GM19468 (cell line): Measurements from ENCODE around the gene NEO1.
"Not testable (repeated sequence)": the region's sequence is repeated elsewhere in the genome, so short reads cannot be mapped to it uniquely, and the experiment has no call there.

Source experiments
- ATAC-seq: cut with Tn5 transposase; IDR thresholded peaks from one replicate; pipeline ENCODE4 v1.9.1; 2021; ENCODE audit warnings: mild to moderate bottlenecking, moderate library complexity, moderate number of reproducible peaks; ENCODE audit not compliant: unreplicated experiment; ENCODE audit errors: extremely low read depth

Gene NEO1

DNA sequence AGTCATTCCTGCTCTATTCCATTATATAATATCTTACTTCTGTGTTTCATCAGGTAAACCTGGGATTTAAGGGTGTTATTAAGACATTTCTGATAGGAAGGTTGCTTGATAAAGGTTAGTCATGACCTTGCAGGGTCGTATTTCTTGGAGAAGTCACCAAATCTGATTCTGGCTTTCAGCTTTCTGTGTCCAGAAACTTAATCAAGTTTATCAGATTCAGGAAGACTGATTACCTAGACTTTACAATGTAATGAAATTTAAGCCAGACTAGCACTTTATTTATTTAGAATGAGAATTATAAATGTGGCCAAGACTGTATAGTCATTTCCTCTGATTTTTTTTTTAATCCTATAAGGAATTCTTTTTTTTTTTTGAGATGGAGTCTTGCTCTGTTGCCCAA lies 81.9 kb downstream of the NEO1 start:
- no peak for ATAC-seq

GRCh38 chr15:73139041-73139743 lies 86.9 kb downstream of the NEO1 start:
- ATAC-seq: no peak

GRCh38 chr15:73139744-73140553 lies 87.7 kb downstream of the NEO1 start:
- ATAC-seq: no peak

GRCh38 chr15:73141216-73141900 lies 89.1 kb downstream of the NEO1 start:
- no peak for ATAC-seq

DNA sequence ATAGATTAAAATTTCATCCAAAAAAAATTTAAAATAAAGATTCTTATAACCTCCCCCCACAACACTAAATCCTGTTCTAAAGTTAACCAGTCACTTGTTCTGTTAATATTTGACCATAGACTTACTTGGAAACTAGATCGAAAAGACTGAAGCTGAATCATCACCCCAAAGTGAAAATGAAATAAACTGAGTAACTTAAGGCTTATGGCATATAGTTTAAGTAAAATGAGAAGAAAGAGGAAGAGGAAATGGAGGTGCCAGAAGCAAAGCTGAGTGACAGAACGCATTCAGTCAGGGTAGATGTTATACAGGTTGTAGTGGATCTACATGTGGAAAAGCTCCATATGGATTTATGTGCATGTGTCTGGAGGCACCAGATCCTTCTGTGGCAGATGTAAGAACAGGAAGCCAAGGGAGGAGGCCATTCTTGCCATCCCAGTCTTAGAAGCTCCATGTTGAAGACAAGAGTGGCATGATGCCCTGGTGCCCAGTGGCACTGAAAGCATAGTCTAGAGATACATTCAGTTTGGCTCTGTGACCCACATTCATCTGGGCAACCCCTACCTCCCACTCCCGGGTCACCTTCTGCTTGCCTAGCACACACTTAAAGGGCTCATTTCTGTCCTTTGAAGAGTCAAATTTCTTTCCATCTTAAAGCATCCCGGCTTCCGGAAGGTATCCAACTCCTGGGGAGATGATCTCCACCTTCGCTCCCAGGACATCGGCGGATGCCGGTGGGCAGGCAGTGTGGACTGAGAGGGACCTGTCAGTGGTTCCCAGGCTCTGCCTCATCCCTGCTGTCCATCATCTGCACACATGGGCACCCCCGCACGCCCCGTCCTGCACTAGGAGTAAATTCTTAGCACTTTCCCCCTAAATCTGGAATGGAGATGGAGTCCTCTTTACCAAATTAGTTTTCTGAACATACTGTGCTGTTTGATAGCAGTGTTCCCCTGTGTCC lies 90.8 kb downstream of the NEO1 start:
- peak; percentile 24 for ATAC-seq

DNA sequence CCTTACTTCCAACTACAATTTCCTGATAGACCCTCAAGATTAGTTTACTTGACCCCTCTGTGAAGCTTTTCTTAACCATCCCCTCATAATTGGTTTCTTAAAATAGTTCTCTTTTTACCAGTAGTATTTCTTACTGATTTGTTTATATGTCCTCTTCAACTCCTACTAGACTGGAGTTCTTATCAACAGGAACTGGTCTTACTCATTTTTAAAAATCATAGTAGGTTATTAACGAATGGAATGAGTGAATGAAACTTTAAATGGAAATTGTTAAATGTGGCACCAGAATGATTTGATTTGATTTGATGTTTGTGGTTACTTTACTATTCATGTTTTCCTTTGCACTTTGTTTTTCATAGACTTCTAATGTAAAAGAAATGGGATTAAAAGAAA lies 91.5 kb downstream of the NEO1 start:
- no peak for ATAC-seq

DNA sequence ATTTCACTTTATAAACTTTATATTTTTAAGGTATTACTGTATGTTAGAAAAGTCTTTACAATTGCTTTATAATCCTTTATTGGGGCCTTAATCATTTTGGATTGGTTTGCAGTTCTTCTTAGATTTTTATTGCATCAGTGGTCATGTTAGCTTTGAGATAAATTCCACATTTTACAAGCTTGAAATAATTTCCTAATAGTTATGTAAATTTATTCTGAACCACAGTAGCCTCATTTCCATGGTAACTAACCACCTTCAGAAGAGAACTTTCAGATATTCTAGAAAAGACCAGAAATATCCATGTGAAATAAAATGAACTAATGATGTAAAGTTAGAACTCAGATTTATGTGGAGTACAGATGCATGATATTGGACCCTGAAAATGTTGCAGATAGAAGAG lies 94.2 kb downstream of the NEO1 start:
- no peak for ATAC-seq

GRCh38 chr15:73150831-73151230 lies 98.6 kb downstream of the NEO1 start:
- ATAC-seq: no peak

DNA sequence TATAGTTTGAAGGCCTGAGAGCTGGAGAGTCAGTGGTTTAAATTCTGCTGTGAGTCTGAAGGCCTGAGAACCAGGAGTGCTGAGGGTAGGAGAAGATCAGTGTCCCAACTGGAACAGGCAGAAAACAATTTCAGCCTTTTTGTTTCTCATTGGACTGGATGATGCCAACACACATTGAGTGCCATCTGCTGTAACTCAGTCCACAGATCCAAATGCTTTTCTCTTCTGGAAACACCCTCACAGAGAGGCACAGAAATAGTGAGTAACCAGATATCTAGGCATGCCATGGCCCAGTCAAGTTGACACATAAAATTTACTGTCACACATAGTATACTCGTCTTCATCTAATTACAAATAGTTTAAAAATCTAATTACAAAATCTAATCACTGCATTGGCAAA lies 100.8 kb downstream of the NEO1 start:
- no peak for ATAC-seq

DNA sequence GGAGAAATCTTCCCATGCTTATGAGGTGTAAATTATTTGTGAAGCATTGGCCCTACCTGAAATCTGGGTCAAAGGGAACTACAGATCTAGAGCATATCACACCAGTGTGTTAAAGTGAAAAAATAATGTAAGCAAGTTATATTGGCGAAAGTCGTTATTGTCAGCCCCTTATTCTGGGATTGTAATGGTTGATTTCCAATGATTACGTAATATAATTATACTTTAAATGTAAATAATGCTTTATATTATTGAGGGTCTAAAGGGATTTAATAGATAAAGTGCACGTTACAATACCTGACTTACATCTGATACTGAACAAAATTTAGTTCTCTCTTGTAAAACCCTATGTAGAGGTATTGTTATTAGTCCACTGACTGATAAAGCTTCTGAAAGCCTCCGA lies 101.2 kb downstream of the NEO1 start:
- no peak for ATAC-seq

DNA sequence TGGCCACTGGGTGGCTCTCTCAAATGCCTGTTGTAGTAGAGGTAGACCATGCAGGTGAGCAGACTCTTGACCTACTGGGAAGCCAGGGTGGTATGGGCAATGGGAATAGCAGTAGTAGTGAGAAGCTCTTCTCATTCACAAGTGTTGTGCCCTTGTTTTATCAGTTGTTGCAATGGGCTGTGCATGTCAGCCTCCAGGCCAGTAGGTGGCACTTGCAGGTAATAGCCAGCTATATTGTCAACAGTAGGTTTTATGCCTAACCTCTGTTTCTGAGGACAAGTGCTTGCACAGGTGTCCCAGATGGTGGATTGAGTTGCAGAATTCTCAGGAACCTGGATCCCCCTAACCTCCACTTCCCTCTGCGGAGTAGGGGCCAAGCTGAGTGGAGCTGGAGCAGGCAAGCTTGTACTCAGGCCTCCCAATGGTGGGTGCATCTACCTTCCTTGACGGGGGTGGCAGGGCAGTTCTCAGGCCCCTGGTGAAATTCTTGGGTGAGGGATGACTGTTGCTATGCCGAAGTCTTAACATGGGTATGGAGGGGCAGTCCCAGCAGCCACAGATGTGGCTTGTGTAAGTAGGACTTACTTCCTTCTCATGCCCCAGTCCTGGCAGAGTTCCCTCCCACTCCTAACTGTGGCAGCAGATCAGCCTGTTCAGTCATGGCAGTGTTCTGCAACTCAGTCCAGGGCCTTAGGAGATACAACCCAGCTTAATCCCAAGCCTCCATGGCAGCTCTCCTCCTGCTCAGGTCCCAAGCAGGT lies 104.3 kb downstream of the NEO1 start:
- ATAC-seq: no peak

- no peak for ATAC-seq
Measured at GRCh38 chr15:73161546-73161945, 109.3 kb downstream of the NEO1 start.

DNA sequence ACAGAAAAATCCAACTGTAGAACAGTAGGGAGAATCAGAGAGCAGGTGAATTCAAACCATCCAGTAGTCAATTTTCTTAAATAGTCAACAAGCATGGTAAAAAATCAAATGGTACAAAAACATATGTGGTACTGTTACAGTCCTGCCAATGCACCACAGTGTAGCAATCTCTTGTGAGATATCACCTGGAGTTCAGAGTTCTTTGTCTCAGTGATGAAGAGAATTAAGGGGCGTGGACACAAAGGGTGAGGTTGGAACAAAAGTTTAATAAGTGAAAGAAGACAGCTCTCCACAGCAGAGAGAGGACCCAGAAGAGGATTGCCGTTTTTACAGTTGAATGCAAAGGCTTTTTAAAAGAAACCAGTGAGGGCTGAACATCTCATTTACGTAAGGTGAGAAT lies 113.2 kb downstream of the NEO1 start:
- ATAC-seq: no peak

DNA sequence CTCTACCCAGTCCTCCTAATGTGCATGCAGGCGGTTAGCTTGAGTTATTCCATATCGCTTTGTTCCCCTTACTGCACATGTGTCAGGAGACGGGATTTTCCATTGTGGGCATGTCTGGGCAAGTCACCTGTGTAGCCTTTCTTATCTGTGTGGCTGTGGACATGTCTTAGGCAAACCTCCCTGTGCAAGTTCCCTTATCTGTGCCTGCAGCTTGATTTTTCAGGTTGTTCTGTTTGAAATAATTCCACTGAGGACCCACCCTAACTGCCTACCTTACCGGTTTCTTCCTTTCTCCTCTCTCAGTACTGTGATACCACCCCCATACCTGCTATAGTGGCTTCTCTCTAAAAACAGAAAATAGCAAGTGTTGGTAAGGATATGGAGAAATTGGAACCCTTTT lies 113.6 kb downstream of the NEO1 start:
- ATAC-seq: no peak

GRCh38 chr15:73166711-73167110 lies 114.4 kb downstream of the NEO1 start:
- ATAC-seq: not testable (repeated sequence)

GRCh38 chr15:73168487-73168886 lies 116.2 kb downstream of the NEO1 start:
- ATAC-seq: no peak

DNA sequence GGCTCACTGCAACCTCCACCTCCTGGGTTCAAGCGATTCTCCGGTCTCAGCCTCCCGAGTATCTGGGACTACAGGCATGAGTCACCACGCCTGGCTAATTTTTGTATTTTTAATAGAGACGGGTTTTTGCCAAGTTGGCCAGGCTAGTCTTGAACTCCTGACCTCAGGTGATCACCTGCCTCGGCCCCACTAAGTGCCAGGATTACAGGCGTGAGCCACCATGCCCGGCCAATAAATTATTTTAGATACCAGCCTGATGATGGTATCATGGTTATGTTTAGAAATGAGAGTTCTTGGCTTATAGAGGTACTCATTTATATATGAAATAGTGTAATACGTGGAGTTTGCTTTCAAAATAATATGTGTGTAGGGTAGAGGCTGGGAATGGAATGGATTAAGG lies 119.4 kb downstream of the NEO1 start:
- no peak for ATAC-seq

DNA sequence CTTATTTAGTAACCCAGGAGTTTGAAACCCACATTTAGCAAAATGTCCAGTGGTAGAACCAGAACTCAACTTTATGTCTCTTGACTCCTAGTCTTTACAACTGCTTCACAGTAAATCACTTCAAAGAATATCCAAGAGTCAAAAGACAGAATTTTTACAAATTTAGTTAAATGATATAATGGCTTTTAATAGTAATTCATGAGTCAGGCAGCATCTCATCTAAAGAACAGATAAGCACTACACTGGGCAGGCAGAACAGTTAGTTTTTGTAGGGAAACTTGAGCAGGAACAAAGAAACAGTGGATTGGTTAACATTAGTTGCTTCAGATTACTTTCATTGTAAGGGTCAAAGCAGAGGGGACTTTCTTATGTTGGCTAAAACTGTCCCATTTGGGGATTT lies 120.2 kb downstream of the NEO1 start:
- ATAC-seq: no peak

- ATAC-seq: no peak
Measured at GRCh38 chr15:73174171-73174570, 121.9 kb downstream of the NEO1 start.
